Nephron (organoid): Measurements from ENCODE around the gene ACAP3.
A peak's percentile ranks its signal among the peaks of the same experiment; 100 is the strongest.

ENCODE experiments used
- H3K27ac Mint-ChIP-seq, 3 experiments: 2 replicates each; pipeline ENCODE4 v1.8.0; 2020; ENCODE audit warnings: mixed read lengths in 3 of 3, mild to moderate bottlenecking in 2 of 3, moderate library complexity in 1 of 3
- H3K27me3 Mint-ChIP-seq: 2 replicates; pipeline ENCODE4 v1.8.0; 2021; ENCODE audit warnings: low read depth, mild to moderate bottlenecking, moderate library complexity, mixed read lengths
- H3K36me3 Mint-ChIP-seq: 2 replicates; pipeline ENCODE4 v1.8.0; 2020; ENCODE audit warnings: low read depth, mixed read lengths
- H3K4me1 Mint-ChIP-seq: 2 replicates; pipeline ENCODE4 v1.8.0; 2020; ENCODE audit warnings: mixed read lengths
- H3K4me3 Mint-ChIP-seq, 3 experiments: 2 replicates each; pipeline ENCODE4 v1.8.0; 2020; ENCODE audit warnings: mild to moderate bottlenecking in 3 of 3, mixed read lengths in 3 of 3, moderate library complexity in 2 of 3
- H3K9me3 Mint-ChIP-seq: 2 replicates; pipeline ENCODE4 v1.8.0; 2020; ENCODE audit warnings: mixed read lengths
- TF ChIP-seq, protein P1 (sequence below), 3 experiments: fragments of 200-600 bp; sonication (generic); IDR thresholded peaks; one replicate each; pipeline ENCODE4 v1.5.0; 2021; ENCODE audit warnings: antibody characterized with exemption in 3 of 3; ENCODE audit not compliant: unreplicated experiment in 3 of 3

The ACAP3 gene

DNA sequence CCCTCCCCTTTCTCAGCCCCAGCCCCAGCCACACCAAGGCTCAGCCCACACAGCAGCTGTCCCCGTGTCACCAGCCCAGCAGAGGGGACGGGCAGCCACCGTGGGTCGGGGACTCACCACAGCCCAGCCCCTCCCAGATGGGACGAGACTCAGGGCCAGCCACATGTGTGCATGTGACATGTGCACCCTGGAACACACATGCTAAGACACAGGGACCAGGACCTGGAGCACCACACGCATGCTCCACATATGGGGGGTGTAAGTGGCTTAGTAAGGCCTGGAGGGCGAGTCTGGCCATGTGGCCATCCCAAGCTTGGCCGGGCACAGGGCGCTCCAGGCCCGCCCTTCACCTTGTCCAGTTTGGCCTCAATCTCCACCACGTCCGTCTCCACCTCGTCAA is 4.0 kb downstream of the ACAP3 start:
- Mint-ChIP-seq H3K4me3 (peak overlapping the region in 1 of 3 experiments; percentile 10), H3K36me3 (no peaks in the 10 kb centered on the region), H3K27ac (no peak overlapping the region), H3K9me3 (no peaks in the 10 kb centered on the region), H3K27me3 (no peaks in the 10 kb centered on the region), H3K4me1 (peaks cover 22% of the 10 kb centered on the region)
- TF ChIP-seq, protein P1, sequence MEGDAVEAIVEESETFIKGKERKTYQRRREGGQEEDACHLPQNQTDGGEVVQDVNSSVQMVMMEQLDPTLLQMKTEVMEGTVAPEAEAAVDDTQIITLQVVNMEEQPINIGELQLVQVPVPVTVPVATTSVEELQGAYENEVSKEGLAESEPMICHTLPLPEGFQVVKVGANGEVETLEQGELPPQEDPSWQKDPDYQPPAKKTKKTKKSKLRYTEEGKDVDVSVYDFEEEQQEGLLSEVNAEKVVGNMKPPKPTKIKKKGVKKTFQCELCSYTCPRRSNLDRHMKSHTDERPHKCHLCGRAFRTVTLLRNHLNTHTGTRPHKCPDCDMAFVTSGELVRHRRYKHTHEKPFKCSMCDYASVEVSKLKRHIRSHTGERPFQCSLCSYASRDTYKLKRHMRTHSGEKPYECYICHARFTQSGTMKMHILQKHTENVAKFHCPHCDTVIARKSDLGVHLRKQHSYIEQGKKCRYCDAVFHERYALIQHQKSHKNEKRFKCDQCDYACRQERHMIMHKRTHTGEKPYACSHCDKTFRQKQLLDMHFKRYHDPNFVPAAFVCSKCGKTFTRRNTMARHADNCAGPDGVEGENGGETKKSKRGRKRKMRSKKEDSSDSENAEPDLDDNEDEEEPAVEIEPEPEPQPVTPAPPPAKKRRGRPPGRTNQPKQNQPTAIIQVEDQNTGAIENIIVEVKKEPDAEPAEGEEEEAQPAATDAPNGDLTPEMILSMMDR (IDR thresholded peaks at IDR 0.05; ENCODE audit: unreplicated experiment in 3 of 3) = no peak

DNA sequence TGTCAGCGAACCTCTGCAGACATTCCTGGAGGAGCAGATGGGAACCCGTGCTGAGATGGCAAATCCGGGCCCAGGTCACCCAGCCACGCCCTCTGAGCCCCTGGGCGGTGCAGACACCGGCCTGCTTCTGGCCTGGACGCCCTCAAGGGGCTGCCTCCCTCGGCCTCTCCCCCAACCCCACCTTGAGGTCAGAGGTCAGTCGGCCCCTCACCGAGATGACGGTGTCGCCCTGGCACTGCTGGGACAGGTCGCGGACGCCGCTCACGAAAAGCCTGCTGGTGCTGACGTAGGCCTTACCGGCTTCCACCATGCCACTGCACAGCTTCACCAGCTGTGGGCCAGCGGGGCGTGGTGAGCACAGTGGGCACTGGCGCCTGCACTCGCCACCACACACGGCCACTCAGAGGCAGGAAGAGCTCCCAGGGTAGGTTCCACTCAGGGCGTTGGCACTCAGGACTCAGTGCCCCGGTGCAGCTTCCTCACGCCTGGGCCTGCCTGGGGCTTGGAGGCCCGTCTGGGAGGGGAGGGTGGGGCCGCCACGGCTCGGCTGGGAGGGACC is 4.7 kb downstream of the ACAP3 start:
- no peaks in the 10 kb centered on the region for H3K9me3 Mint-ChIP-seq
- no peaks in the 10 kb centered on the region for H3K27me3 Mint-ChIP-seq
- H3K27ac Mint-ChIP-seq = no peak overlapping the region
- TF ChIP-seq, protein P1 (IDR thresholded peaks at IDR 0.05; ENCODE audit: unreplicated experiment in 3 of 3) = no peak
- no peak overlapping the region for H3K4me3 Mint-ChIP-seq
- H3K36me3 Mint-ChIP-seq = no peaks in the 10 kb centered on the region
- peaks cover 22% of the 10 kb centered on the region for H3K4me1 Mint-ChIP-seq

DNA sequence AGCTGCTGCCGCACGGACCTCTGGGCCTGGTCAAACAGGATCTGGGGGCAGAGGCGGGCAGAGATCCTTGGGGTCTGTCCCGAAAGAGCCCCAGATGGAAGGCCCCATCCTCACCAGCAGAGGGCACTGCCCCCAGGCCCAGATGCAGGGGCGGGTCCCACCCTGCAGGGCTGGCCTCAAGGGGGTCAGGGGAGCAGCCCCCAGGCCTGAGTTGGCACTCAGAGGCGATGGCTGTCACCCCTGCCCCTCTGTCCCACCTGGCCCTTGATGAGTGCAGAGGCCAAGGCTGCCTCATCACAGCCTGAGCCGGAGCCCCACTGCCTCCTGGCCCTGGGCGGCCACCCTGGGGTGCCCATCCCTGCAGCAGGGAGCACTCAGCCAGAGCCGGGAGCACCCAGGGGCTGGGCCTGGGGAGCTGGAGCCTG is 5.7 kb downstream of the ACAP3 start:
- H3K36me3 Mint-ChIP-seq = no peaks in the 10 kb centered on the region
- H3K27ac Mint-ChIP-seq = no peak overlapping the region
- TF ChIP-seq, protein P1 (IDR thresholded peaks at IDR 0.05; ENCODE audit: unreplicated experiment in 3 of 3) = peak in 2 of 3 experiments; percentile 21 to 35
- no peak overlapping the region for H3K4me3 Mint-ChIP-seq
- no peaks in the 10 kb centered on the region for H3K27me3 Mint-ChIP-seq
- H3K4me1 Mint-ChIP-seq = peaks cover 22% of the 10 kb centered on the region
- H3K9me3 Mint-ChIP-seq = no peaks in the 10 kb centered on the region

GRCh38 chr1:1300352-1300739 is 7.4 kb downstream of the ACAP3 start:
- Mint-ChIP-seq H3K9me3 (no peaks in the 10 kb centered on the region), H3K36me3 (no peaks in the 10 kb centered on the region), H3K27me3 (no peaks in the 10 kb centered on the region), H3K27ac (no peak overlapping the region), H3K4me3 (no peak overlapping the region), H3K4me1 (peaks cover 9% of the 10 kb centered on the region)
- TF ChIP-seq, protein P1 (IDR thresholded peaks at IDR 0.05; ENCODE audit: unreplicated experiment in 3 of 3) = no peak

DNA sequence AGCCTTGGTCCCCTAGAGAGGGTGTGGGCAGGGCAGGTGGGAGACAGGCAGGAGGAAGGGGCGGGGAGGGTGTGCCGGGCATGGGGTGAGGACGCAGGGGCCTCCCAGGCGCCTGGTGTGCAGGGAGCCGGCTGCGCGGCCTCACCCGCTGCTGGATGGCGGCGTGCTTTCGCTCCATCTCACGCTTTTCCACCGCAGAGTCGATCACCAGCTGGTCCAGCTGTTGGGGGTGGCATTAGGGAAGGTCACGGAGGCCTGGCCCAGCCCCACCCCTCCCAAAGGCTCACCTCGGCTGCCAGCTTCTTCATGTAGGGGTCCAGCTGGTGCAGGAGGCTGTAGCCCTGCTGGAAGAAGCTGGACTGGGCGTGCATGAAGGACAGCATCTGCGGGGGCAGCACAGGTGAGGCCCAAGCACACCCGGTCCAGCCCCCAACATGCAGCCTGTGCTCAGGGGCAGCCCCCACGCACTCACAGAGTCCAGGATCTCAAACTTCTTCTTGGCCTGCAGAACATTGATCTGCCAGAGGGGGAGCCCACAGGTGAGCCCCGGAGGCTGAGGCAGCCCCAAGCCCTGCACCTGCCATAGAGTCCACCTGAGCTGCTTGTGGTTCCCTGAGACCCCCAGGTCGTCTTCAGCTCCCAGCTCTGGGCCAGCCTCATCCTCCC is 7.9 kb downstream of the ACAP3 start:
- no peak overlapping the region for H3K27ac Mint-ChIP-seq
- TF ChIP-seq, protein P1 (IDR thresholded peaks at IDR 0.05; ENCODE audit: unreplicated experiment in 3 of 3) = peak; percentile 25 to 45 (median 42)
- H3K27me3 Mint-ChIP-seq = no peaks in the 10 kb centered on the region
- no peaks in the 10 kb centered on the region for H3K9me3 Mint-ChIP-seq
- no peaks in the 10 kb centered on the region for H3K36me3 Mint-ChIP-seq
- no peak overlapping the region for H3K4me3 Mint-ChIP-seq
- H3K4me1 Mint-ChIP-seq = peaks cover 5% of the 10 kb centered on the region
